ENCODE measurements around the gene GPNMB. TPM values are rescaled to one million over a fixed set of nuclear protein-coding genes. Genes with fewer than 3 reads are reported as not detected.

The GPNMB gene
- total and polyA plus RNA-seq, 10 of the 15 experiments (the other 5 are each of a cell fraction or from before 2014, with no cell fraction given): 5.9 to 22.3 (median 10.0) TPM

DNA sequence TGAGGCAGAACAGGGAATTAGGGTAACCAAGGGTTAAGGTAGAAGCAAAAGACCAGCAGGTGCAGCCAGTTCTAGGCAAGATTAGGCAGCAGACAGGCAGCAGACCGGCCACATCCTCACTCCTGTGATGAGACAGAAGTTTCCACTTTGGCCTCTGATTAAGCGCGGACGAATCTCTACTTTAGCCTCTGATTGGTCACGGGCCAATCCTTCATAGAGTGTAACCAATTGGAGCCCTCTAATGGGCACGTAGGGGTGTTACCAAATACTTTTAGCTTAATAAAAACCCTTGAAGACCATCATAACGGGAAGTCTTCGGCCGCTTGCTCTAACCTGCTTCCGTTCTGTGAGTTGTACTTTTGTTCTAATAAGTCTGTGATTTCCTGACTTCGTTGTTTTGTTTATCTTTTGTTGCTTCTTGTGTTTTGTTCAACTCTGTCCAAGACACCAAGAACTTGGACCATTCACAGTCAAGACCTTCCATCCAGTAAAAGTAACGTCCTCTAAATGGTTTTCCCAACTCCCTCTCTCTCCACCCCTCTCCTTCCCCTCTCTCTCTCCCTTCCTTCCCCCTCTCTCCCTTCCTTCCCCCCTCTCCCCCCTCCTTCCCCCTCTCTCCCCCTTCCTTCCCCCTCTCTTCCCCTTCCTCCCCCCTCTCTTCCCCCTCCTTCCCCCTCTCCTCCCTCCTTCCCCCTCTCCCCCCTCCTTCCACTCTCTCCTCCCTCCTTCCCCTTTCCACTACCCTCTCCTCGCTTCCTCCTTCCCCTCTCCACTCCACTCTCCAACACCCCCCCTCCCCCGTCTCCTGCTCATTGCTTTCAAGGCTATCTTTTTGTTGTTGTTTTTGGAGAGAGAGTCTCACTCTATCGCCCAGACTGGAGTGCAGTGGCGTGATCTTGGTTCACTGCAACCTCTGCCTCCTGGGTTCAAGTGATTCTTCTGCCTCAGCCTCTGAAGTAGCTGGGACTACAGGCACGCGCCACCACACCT is 39.4 kb downstream of the GPNMB start:
- ChIA-PET RAD21 (ENCODE audit: unreplicated experiment) (no interaction called here), POLR2A (no interaction called here), SMC1A (ENCODE audit: uncharacterized antibody, unreplicated experiment) (interaction anchor here (1.0 kb wide), 1 partner anchor 11 kb away, joined by 3 read pairs; no protein-coding TSS in a partner anchor), CTCF (interaction anchor here (1.4 kb wide), 1 partner anchor 9 kb away, joined by 3 read pairs; no protein-coding TSS in a partner anchor)
- peak; percentile 53; the same call in 1 of the 2 replicates for TF ChIP-seq NFYB (IDR thresholded peaks at IDR 0.05; ENCODE audit: insufficient read depth, low read depth, low read length)
- no peak for TF ChIP-seq ESRRA (IDR thresholded peaks at IDR 0.05; ENCODE audit: low read length)
- TF ChIP-seq RAD51 (IDR thresholded peaks at IDR 0.05): no peak
- TF ChIP-seq, protein P1, sequence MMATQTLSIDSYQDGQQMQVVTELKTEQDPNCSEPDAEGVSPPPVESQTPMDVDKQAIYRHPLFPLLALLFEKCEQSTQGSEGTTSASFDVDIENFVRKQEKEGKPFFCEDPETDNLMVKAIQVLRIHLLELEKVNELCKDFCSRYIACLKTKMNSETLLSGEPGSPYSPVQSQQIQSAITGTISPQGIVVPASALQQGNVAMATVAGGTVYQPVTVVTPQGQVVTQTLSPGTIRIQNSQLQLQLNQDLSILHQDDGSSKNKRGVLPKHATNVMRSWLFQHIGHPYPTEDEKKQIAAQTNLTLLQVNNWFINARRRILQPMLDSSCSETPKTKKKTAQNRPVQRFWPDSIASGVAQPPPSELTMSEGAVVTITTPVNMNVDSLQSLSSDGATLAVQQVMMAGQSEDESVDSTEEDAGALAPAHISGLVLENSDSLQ (IDR thresholded peaks at IDR 0.05): peak; percentile 64
- no peak overlapping the region for H3K9ac ChIP-seq (ENCODE audit: control insufficient read depth, insufficient read depth, low read length)
- no peak overlapping the region for H3K27ac ChIP-seq (ENCODE audit: control insufficient read depth, insufficient read depth)
- no peaks in the 10 kb centered on the region for H4K20me1 ChIP-seq (ENCODE audit: control insufficient read depth, insufficient read depth)
- H3K4me2 ChIP-seq (ENCODE audit: control insufficient read depth, insufficient read depth): no peak overlapping the region
- FAIRE-seq (no peak), ATAC-seq (no peak; the same call in 2 of the 3 replicates), DNase-seq (ENCODE audit: low read depth, low spot score) (no peak)
- no peak overlapping the region for H3K4me3 ChIP-seq
- no peaks in the 10 kb centered on the region for H3K36me3 ChIP-seq (ENCODE audit: control insufficient read depth in 2 of 2, insufficient read depth in 2 of 2, low read length in 1 of 2)
- H3K9me3 ChIP-seq (replicated peaks; ENCODE audit: control insufficient read depth, insufficient read depth, low read length): no peaks in the 10 kb centered on the region
- H3K79me2 ChIP-seq (ENCODE audit: control insufficient read depth, insufficient read depth, low read length): no peaks in the 10 kb centered on the region
- H3K4me1 ChIP-seq (ENCODE audit: control insufficient read depth, insufficient read depth, low read length): no peaks in the 10 kb centered on the region
- in situ Hi-C loops (cut with MboI): no loop called here
- 75% methylated on average over 16 of the region's 18 CpGs for WGBS (ENCODE audit: insufficient coverage, insufficient replicate concordance, low lambda C conversion rate, missing lambda C conversion rate)
- H3K27me3 ChIP-seq (replicated peaks in 1 of 2; ENCODE audit: control insufficient read depth in 2 of 2, insufficient read depth in 2 of 2, low read length in 1 of 2): no peaks in the 10 kb centered on the region
- no TSS peak for BruUV-seq (replicated peaks)
- intact Hi-C loops (cut with micrococcal nuclease; ENCODE audit: unreplicated experiment): no loop called here
- H2AFZ ChIP-seq (ENCODE audit: control insufficient read depth, low read depth, low read length): no peak overlapping the region

Data from GM12878 (cell line).